Stimulated activated CD8-positive, alpha-beta memory T cell treated with anti-CD3 and anti-CD28 coated beads, Interleukin-4, amount 100 ng/mL, for 48 hours (primary cell): Measurements from ENCODE around the gene WIPI1.

ENCODE experiments used
- DNase-seq: peaks from one replicate; pipeline ENCODE4 v3.0.0-alpha.2; 2020

Gene WIPI1

DNA sequence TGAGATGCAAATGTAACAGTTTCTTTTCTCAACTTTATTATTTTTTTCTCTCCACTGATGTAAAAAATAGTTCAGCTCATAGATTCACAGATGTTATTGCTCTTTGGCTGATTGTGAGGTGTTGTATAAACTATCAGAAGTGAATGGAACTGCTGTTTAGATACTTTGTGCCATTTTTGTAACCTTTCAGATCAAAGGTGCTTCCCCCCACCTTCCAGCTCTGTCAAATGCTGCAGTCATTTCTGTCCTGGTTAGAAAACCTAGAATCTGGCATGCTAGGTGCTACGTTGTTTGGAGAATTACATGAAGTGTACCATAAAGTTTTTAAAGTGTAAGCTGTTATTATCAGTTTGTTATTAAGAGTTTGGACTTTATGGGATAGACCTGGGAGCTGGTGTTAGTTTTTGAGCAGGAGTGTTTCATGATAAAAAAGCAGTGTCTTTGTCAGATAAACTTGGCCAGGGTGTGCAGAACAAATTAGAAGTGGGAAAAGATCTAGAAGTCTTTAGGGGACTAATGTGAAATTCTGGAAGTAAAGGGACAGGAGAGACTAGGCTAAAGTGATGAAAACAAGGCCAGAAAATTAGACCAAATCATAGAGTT lies 1.8 kb upstream of the WIPI1 start:
- no peak for DNase-seq

DNA sequence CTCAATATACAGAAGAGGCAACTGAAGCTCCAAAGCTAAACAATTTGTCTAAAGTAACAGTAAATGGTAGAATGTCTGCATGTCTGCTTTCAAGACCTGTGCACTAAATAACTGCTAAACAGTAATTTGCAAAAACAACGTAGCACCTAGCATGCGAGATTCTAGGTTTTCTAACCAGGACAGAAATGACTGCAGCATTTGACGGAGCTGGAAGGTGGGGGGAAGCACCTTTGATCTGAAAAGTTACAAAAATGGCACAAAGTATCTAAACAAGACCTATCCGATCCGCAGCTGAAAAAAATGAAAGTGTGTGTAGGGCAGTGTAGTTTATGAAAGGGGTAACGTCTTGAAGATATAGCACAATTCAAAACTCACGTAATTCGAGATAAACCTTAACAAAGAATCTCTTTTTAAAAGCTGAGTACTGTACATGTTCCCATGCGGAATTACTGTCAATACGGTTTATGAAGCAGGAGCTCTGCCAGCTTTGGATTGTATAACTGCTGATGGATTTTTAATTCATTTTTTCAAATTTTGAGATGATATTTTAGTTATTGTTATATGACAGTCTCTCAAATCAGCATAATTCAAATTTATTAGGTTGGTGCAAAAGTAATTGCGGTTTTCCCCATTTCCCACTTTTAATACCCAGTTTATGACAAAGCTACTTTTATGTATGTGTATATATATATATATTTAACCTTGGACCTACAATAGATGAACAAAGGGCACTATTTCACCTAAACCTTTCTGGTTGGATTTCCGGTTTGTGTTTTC lies 1.2 kb upstream of the WIPI1 start:
- no peak for DNase-seq

DNA sequence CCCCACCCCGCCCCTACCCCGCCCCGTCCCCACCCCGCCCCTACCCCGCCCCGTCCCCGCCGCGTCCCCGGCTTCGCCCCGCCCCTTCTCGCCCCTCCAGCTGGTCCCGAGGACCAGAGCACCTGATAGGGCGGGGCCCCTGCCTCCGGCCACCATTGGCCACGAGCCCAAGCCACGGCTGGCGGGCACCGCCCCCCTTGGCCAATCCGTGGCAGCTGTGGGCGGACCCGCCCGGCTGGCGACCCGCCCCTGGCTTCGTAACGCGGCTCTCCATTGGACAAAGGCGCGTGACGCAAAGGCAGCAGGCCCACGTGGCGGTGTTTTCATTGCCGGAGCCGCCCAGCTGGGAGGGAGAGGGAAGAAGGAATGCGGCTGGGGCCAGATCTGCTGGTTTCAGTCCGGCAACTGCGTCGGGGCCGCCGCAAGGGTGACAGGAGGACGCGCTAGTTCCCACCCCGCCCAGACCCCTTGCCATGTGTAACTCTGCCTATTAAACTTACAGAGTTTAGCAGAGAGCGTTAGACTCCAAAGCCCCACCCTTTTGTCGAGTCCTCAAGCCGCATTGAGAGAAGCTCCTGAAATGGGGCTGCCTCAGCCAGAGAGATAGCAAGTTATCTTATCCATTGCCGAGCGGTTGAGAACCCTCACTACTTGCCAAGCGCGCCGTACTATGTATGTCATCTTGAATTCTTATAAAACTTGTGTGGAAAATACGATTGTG lies 403 bp upstream of the WIPI1 start:
- peak; percentile 97 for DNase-seq

DNA sequence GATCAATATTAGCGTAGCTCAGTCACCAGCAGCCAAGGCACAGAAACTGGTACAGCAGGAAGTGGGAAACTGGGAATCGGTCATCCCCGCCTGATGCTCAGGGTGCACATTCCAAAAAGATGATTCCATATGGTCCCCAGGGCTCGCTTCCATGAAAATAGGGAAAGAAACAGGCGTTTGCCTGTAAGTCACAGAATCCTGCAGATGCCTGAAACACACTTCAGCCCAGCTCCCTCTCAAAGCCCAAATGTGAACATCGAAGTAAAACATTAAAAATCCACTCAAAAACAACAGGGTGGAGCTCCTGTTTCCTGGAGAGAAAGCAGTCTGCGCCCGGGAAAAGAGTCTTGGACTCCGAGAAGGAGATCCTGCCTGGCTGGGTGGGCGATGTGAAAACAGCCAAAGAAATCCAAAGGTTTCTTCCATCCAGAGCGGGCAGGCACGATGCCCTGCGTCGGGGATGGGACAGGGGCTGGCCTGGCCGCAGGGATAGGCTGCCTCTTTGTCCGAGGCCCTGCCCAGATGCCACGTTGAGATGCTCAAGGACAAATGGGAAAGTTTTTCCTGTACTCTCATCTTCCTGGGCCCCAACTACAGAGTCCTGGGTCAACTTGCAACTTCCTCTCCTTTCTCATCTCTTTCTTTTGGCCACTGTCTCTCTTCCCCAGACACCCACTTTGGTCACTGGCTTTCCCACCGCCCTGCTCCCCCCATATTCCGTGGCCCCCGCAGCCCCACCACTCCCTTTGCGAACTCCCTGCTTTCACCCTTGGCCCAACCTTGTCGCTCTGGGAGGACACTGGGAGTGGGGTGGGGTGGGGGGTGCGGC lies 743 bp downstream of the WIPI1 start:
- no peak for DNase-seq

DNA sequence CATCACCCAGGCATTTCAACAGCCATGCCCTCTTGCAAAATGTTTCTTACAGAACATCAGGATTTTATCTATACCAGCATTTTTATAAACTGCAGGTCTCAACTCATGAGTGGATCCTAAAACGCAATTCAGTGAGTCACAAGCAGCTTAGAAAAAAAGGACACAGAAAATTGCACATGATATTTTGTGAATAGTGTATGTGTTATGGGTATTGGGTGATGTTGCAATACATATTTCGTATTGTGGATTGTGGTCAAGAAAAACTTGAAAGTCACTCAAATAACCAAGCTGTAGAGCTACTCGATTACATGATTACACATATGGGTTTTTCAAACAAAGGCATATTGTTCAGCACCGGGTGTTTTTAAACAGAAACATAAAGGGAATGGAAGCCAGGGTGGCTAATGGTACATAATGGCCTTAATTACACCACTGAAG lies 1.4 kb downstream of the WIPI1 start:
- DNase-seq: no peak

DNA sequence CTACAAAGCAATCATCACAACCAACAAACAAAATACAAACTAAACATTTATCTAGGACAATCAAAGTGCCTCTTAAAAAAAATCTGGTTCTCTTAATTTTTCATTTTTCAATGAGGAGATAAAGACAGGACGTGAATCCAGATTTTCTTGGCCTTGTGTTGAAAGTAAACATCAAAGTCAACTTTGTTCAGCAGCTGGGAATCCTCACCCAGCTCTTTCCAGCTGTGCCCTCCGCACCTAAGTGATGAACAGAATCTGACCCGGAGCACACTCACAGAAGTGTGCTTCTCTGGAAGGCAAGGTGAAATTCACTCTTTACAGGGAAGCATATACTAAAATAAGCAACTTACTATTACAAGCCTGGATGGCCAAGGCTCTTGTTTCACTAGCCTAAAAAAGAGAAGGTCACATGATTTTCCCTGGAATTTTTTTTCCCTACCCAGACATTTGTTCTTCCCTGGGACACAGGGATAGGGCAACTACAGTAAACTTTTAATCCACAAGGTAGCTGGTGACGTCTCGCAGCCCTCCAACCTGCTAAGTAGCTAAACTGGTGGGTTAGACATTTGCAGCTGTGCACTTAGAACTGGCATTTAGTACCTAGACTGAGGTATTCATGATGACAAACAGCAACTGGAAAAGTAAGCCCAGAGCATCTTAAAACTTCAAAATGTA lies 3.2 kb downstream of the WIPI1 start:
- DNase-seq: no peak

DNA sequence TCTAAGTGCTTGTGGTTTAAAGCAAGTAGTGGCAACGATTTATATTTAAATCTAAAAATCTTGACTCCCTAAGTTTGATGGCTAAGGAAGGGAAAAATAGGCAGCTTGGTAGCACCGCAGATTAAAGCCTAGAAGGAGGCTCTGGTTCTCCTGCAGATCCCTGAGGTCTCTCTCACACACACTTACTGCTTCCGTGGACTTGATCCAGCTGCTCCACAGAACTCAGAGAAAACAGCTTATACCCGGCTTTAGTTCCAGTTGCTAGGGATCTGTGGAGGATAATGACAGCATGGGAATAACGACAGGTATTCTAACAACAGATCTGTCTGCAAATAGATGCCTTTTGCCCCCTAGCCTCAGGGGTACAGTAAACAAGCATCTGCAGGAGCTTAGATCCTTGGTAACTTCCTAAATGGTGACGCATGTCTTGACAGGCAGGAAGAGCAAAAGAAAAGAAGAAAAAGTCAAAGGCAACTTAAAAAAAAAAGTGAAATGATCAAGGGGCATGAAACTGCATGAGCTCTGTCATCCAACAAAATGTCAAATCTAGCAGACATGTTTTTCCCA lies 4.5 kb downstream of the WIPI1 start:
- no peak for DNase-seq

DNA sequence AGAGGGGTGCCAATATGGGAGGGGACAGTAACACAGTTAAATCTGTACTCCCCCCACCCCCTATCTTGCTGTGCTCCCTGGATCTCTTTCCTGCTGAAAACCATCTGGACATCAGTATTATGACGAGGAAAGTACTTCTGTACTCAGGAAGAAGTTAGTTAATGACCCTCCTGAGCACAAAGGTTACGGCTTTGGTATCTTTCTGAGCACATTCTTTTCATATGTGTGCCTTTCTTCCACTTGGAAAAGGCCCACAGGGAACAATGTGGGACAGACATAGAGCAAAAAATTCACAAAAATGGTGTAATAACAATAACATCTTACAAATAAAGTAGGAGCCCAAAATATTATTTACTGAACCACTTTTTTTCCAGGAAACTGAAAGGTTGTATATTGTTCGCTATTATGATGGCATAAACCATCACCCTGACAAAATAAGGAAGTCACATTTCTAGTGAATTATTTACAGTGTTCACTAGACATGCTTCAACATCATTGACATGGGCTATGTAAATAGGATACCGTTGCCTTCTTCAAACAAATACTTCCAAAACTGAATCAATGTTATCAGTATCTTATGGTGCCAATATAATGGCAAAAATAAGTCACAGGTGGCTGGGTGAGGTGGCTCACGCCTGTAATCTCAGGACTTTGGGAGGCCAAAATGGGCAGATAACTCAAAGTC lies 5.5 kb downstream of the WIPI1 start:
- no peak for DNase-seq

DNA sequence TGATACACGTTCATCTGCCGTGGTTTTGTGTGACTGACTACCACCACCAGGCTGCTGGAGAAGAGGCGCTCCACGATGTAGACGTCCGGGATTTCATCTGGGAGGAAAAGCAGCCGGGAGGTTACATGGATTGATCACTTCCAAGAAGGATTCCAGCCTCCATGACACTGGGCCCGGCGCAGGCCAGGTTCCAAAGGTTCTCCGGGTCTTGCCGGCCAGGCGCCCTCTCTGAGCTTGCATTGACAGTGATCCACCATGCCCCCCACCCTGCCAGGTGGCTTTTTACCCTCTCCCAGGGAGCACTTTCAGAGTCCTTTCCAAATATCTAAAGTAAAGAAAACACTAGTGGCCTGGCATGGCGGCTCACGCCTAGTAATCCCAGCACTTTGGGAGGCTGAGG lies 6.5 kb downstream of the WIPI1 start:
- no peak for DNase-seq

DNA sequence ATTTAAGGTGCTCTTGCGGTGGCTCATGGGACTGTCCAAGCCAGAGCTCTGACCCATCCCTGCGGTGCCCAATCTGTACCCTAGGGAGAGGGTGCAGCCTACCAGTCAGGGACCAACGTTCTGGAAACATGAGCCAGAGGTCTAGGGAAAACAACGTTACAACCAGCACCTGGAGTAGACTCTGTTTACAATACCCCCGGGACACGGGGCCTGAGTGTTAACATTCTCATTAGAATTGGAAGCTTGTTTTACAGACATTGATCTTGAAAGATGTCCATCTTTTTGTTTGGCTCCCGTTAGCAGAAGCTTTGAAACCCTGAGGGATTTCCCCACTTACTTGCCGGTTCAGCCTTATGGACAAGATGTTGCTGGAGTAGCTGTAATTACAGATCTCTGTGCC lies 6.9 kb downstream of the WIPI1 start:
- no peak for DNase-seq

DNA sequence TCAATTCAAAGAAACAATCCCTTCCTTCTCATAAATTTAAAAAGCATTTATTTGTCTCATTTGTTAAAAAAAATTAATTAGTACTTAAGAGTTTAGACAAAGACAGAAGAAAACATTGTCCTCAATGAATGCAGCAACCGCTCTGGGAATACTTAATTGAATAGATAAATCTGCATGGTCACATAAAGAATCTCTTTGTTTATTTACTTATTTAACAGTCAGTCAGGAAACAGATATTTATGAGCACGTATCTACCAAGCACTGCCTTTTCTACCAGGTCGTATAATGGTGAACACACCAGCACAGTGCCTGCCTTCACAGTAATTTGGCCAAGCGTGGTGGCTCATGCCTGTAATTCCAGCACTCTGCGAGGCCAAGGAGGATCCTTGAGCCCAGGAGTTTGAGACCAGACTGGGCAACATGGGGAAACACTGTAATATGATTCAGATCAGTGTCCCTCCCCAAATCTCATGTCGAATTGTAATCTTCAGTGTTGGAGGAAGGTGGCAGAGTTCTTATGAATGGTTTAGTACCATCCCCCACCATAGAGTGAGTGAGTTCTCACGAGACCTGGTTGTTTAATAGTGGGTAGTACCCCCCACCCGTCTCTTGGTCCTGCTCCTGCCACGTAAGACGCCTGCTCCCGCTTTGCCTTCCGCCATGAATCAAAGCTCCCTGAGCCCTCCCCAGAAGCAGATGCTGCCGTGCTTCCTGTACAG lies 8.1 kb downstream of the WIPI1 start:
- no peak for DNase-seq

DNA sequence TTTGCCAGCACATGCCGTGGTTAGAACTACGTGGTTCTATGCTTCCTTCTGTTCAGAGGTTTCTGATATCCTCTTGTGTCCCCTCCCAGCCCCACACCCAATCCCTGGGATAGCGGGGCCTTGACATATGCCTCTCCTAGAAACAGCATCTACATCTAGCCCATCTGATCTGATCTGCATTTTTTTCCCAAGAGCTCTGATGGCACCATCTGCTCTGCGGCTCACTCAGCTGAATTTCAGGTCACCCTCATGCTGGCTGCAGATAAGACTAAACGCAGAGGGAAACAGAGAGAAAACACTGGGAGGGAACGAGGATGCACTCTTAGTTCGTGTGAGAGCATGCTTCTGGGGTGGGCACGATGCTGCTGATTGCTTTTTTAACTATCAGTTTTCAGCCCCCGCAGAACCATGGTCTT lies 10.7 kb downstream of the WIPI1 start:
- DNase-seq: no peak

DNA sequence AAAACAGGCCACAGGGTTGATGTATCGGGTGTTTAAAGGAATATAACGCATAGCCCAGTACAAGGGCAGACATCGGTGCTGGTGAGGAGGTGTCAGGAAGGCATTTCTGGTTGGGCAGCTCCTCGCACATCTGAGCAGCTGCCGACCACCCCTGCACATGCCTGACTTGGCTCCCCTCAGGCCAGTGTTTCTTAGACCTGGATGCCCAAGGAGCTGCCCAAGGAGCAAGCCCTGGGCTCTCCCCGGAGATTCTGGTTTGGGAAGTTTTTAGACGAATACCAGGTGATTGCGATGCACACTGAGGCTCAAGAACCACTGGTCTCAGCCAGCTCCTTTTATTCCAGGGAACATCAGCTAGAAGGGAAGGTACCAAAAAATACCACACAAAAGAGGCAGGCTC lies 11.6 kb downstream of the WIPI1 start:
- no peak for DNase-seq

DNA sequence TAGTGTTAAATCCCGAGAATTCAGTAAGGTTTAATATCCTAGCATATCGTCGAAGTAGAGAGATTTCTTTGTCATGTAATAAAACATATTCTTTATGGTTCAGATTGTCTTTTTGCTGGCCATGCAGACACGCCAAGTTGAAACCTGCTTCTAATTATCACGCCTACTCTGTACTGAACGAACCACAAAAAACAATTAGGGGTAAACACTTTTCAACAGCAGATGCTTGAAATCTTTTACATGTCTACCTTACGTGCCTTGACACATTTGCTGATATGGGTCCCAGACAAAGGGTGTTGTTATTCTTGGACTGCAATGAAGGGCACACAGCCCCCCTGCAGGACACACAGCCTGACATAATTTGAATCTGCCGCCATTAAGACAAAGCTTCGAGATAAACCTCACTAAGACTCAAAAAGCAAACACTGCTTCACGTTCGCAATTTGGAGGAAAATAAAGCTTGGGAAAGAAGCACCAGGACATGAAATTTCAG lies 13.3 kb downstream of the WIPI1 start:
- DNase-seq: no peak

DNA sequence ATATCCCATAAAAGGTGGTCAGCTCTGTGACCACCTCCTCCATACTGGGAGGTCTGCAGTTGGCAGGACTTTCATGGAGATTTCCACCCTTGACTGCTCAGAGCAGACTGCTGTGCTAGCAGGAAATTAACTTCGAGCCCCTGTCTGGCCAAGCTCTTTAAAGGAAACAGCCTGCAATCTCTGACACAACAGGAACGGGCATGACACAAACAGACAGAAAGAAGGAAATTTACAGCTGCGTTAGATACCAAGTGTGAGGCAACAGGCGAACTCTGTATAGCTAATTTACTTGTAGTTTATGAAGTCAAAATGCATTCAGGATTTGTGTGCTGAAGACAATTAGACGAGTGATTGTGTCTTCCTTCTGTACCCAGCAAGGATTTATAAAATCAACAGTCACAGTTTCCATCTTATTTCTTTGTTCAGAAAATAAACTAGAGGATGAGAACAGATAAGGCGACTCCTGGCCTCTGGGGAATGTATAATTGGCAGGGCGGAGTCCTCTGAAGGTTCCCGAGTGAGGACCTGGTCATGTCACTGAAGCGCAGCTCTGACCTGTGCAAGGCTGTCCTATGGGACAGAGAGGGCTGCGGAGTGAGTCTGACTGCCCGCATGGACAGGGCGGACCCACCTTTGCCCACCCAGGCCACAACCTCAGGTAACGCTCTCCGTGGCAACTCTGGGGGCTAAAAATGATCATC lies 16.1 kb downstream of the WIPI1 start:
- no peak for DNase-seq

DNA sequence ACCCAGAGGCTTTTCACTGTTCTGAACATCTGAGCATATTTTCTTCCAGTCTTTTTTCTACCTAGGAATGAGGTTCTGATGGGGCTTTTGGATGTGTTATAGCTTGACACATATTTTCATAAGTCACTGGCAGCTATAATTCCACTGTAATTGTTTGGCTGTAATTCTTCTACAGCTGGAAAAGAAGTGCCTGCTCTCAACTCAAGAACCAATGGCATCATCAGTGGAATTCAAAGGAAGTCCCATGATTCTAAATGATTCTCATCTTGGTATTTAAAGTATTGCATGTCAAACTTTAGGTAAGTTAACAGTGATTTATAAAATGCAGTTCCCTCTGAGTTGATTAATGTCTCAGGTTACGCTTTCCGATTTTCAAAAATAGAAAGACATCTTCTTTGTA lies 16.8 kb downstream of the WIPI1 start:
- DNase-seq: no peak

DNA sequence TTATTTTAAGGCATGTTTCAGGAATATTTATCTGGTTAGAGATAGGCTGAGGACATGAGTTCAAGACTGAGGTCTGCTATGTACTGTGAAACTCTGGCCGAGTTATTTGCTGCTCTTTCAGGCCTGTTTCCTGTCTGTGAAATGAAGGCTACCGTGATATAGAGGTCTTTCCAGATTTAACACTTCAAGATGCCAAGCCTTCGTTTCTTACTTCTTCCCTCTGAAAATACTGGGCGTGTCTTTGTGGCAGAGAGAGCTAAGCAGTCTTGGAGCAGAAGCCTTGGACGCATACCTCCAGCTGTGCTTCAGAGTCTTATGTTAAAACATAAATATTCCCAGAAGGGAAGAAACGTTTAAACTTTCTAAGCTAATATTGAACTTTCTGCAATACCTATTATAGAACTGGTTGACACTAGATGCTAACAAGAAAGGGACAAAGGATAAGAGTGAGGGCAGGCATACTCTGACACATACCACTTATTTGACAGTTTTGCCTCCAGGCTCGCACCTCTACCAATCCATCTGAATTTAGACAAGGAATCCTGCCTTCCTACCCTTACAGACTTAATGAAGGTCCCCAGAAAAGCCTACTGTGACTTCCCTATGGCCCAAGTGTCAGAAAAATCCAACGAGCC lies 17.5 kb downstream of the WIPI1 start:
- no peak for DNase-seq

DNA sequence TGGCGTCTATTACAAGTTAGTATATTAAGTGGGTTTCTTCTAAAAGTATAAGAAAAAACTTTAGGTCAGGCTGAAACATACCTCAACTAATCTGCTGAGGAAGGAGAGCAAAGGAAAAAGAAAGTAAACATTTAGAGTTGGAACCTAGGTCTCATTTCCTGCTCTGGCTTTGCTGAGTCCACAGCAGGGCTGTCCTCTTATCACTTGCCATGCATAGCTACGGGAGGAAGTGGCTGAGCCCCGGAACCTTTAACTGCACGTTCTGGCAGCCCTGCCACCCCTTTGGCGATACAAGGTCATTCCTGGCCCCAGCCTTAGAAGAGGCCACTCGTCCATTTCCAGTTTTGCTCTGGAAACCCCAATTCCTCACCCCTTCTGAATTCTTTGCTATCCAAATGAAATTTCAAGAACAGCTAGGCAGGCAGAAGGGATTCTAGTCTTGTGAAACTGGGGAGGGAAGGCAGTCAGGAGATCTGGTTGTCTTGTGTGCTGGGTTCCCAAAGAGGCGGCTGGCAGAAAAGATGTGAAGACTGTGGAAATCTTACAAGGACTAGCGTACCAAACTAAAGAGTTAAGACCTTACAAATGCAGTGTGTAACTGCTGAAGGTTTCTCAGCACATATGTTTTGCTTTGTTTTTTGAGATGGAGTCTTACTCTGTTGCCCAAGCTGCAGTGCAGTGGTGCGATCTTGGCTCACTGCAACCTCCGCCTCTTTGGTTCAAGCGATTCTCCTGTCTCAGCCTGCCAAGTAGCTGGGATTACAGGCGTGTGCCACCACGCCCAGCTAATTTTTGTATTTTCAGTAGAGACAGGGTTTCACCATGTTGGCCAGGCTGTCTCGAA lies 19.1 kb downstream of the WIPI1 start:
- DNase-seq: peak; percentile 57
